SK-N-SH treated with all-trans-retinoic acid at 6 μM for 48 hours (cell line): ENCODE measurements around the gene RGS6.

Experiments used
- ATAC-seq: fragments of 200-7000 bp; cut with Tn5 transposase; 3 replicates; pipeline ENCODE4 v1.9.1; 2020; ENCODE audit warnings: mild to moderate bottlenecking, moderate library complexity
- ARNTL ChIP-seq: fragments of 450-650 bp; formaldehyde crosslinking; IDR thresholded peaks from 2 replicates; pipeline ENCODE4 v1.5.0; 2020; ENCODE audit warnings: low read depth, mild to moderate bottlenecking, moderate library complexity, borderline replicate concordance
- CREB5 ChIP-seq: fragments of 250-450 bp; sonication (Bioruptor Pico); IDR thresholded peaks from 2 replicates; pipeline ENCODE4 v1.5.1; 2020; ENCODE audit warnings: low read depth, mild to moderate bottlenecking, moderate library complexity
- CSDC2 ChIP-seq: fragments of 250-450 bp; sonication (Bioruptor Pico); IDR thresholded peaks from 2 replicates; pipeline ENCODE4 v1.5.0; 2020; ENCODE audit warnings: mild to moderate bottlenecking, moderate library complexity
- CSRNP3 ChIP-seq: fragments of 250-450 bp; sonication (Bioruptor Pico); IDR thresholded peaks from 2 replicates; pipeline ENCODE4 v1.5.1; 2021; ENCODE audit warnings: mild to moderate bottlenecking, moderate library complexity
- ESRRG ChIP-seq: fragments of 250-450 bp; sonication (Bioruptor Pico); IDR thresholded peaks from 2 replicates; pipeline ENCODE4 v1.6.1; 2021; ENCODE audit warnings: mild to moderate bottlenecking
- GLIS3 ChIP-seq: fragments of 250-450 bp; sonication (Bioruptor Pico); IDR thresholded peaks from 2 replicates; pipeline ENCODE4 v1.5.0; 2020; ENCODE audit warnings: mild to moderate bottlenecking, moderate library complexity
- ISL1 ChIP-seq: fragments of 250-450 bp; sonication (Bioruptor Pico); IDR thresholded peaks from 2 replicates; pipeline ENCODE4 v2.1.2; 2022; ENCODE audit warnings: mild to moderate bottlenecking, moderate library complexity
- OSR1 ChIP-seq: fragments of 250-450 bp; sonication (Bioruptor Pico); IDR thresholded peaks from 2 replicates; pipeline ENCODE4 v1.8.0; 2022; ENCODE audit warnings: moderate library complexity, mild to moderate bottlenecking, inconsistent platforms
- POU6F1 ChIP-seq: fragments of 250-450 bp; sonication (Bioruptor Pico); IDR thresholded peaks from 2 replicates; pipeline ENCODE4 v1.8.0; 2021; ENCODE audit warnings: low read depth, mild to moderate bottlenecking, moderate library complexity, borderline replicate concordance
- PPARA ChIP-seq: fragments of 250-450 bp; sonication (Bioruptor Pico); IDR thresholded peaks from 2 replicates; pipeline ENCODE4 v1.5.0; 2020; ENCODE audit warnings: mild to moderate bottlenecking, borderline replicate concordance
- RARB ChIP-seq: fragments of 250-450 bp; sonication (Bioruptor Pico); IDR thresholded peaks from 2 replicates; pipeline ENCODE4 v1.8.0; 2021; ENCODE audit warnings: mild to moderate bottlenecking, moderate library complexity
- TCF4 ChIP-seq: fragments of 250-450 bp; sonication (Bioruptor Pico); IDR thresholded peaks from 2 replicates; pipeline ENCODE4 v1.8.0; 2021; ENCODE audit warnings: mild to moderate bottlenecking, moderate library complexity, borderline replicate concordance
- TSHZ2 ChIP-seq: fragments of 250-450 bp; sonication (Bioruptor Pico); IDR thresholded peaks from 2 replicates; pipeline ENCODE4 v1.5.0; 2020; ENCODE audit warnings: mild to moderate bottlenecking, moderate library complexity
- ZC3H10 ChIP-seq: fragments of 250-450 bp; sonication (Bioruptor Pico); IDR thresholded peaks from 2 replicates; pipeline ENCODE4 v1.5.1; 2021; ENCODE audit warnings: mild to moderate bottlenecking, moderate library complexity
- ZFP3 ChIP-seq: fragments of 250-450 bp; sonication (Bioruptor Pico); IDR thresholded peaks from 2 replicates; pipeline ENCODE4 v1.5.0; 2020; ENCODE audit warnings: mild to moderate bottlenecking, moderate library complexity
- ZFP30 ChIP-seq: fragments of 450-650 bp; formaldehyde crosslinking; IDR thresholded peaks from 2 replicates; pipeline ENCODE4 v1.5.0; 2022; ENCODE audit warnings: mild to moderate bottlenecking, moderate library complexity
- ZNF565 ChIP-seq: fragments of 450-650 bp; formaldehyde crosslinking; conservative IDR thresholded peaks from 2 replicates; pipeline ENCODE4 v1.5.0; 2020; ENCODE audit warnings: low read depth, mild to moderate bottlenecking, moderate library complexity
- ZNF70 ChIP-seq: fragments of 450-650 bp; formaldehyde crosslinking; IDR thresholded peaks from 2 replicates; pipeline ENCODE4 v1.5.0; 2020; ENCODE audit warnings: mild to moderate bottlenecking, moderate library complexity
- ZNF8 ChIP-seq: fragments of 450-650 bp; formaldehyde crosslinking; IDR thresholded peaks from 2 replicates; pipeline ENCODE4 v1.5.0; 2020; ENCODE audit warnings: mild to moderate bottlenecking, moderate library complexity
- TF ChIP-seq, protein P1 (sequence below): fragments of 250-450 bp; sonication (Bioruptor Pico); IDR thresholded peaks from 2 replicates; pipeline ENCODE4 v1.8.0; 2020; ENCODE audit warnings: mild to moderate bottlenecking, moderate library complexity, borderline replicate concordance

The RGS6 gene

DNA sequence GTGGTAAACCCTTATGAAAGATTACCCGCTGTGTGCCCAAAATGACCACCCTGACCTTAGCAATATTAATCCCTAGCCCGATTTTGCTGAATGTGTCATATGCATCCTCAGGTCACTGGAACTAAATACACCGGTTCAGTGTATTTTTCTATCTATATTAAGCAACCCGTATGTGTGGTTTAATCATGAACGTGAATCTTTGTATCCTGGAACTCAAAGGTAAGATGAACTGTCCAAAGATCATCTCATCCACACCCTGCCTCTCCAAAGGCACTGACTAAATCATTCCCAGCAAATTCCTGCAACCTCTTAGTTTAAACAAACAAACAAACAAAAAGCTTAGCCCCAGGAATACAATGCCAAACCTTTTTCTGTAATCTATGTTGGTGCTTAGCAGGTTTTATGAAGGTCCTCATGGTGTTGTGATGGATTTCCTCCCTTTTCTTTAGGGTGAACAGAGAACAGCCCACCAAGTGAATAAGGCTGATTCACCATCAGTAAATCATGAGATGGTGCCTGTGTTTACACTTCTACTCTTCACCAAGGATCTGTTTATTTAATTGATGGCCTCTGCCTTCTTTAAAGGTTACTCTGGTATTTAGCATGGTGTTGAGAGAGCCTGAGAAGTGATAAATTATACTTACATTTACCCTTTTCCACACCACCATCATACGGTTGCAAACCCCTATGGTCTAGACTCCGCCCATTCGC, 663.1 kb downstream of the RGS6 start:
- TF ChIP-seq CREB5 (CRISPR knock-in tag): no peak
- no peak for TF ChIP-seq CSDC2 (CRISPR knock-in tag)
- no peak for TF ChIP-seq ARNTL (CRISPR knock-in tag)
- TF ChIP-seq ISL1 (CRISPR knock-in tag): no peak
- no peak for TF ChIP-seq PPARA (CRISPR knock-in tag)
- TF ChIP-seq GLIS3 (CRISPR knock-in tag): no peak
- ATAC-seq: no peak

GRCh38 chr14:72597252-72598233, 665.3 kb downstream of the RGS6 start:
- TF ChIP-seq, protein P1, sequence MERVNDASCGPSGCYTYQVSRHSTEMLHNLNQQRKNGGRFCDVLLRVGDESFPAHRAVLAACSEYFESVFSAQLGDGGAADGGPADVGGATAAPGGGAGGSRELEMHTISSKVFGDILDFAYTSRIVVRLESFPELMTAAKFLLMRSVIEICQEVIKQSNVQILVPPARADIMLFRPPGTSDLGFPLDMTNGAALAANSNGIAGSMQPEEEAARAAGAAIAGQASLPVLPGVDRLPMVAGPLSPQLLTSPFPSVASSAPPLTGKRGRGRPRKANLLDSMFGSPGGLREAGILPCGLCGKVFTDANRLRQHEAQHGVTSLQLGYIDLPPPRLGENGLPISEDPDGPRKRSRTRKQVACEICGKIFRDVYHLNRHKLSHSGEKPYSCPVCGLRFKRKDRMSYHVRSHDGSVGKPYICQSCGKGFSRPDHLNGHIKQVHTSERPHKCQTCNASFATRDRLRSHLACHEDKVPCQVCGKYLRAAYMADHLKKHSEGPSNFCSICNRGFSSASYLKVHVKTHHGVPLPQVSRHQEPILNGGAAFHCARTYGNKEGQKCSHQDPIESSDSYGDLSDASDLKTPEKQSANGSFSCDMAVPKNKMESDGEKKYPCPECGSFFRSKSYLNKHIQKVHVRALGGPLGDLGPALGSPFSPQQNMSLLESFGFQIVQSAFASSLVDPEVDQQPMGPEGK (CRISPR knock-in tag): no peak
- TF ChIP-seq OSR1 (no peak), POU6F1 (CRISPR knock-in tag) (no peak), ISL1 (CRISPR knock-in tag) (no peak), CREB5 (CRISPR knock-in tag) (no peak), PPARA (CRISPR knock-in tag) (no peak), CSRNP3 (CRISPR knock-in tag) (no peak), ZNF8 (CRISPR knock-in tag) (no peak), ZNF565 (CRISPR knock-in tag) (no peak), GLIS3 (CRISPR knock-in tag) (no peak), TCF4 (no peak), TSHZ2 (CRISPR knock-in tag) (no peak), ZC3H10 (CRISPR knock-in tag) (no peak), CSDC2 (CRISPR knock-in tag) (no peak), RARB (CRISPR knock-in tag) (no peak), ESRRG (CRISPR knock-in tag) (no peak), ARNTL (CRISPR knock-in tag) (no peak), ZNF70 (CRISPR knock-in tag) (no peak), ZFP3 (CRISPR knock-in tag) (no peak), ZFP30 (CRISPR knock-in tag) (no peak)
- ATAC-seq: no peak
